ENCODE results near the gene PALLD. TPM values are rescaled to one million over a fixed set of nuclear protein-coding genes. Genes with fewer than 3 reads are reported as not detected.
A peak's percentile ranks its signal among the peaks of the same experiment; 100 is the strongest.

PALLD gene
- total RNA-seq, 1 experiment from 2014 or later: 26.7 TPM

DNA sequence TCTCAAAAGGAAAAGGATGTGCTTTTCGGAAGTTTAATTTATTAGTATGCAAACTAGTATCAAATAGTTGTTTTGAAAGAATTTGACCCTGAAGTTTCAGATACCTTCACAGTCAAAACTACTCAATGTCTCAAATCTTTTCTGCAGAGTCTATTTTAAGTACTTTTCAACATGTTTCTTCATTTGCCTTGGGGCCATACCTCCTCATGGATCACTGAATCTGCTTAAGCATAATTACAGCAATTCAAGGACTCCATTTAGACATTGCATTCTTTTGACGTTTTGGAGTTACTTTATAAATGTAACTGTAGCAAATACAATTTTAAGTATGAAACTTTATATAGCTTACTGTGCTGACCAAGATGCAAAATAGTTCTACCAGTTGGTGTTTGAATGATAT lies 25.5 kb downstream of the PALLD start:
- intact Hi-C loops (cut with micrococcal nuclease): no loop called here
- H2AFZ ChIP-seq (ENCODE audit: low read length): no peak overlapping the region
- no peak overlapping the region for H3K4me2 ChIP-seq (ENCODE audit: low read length)
- no peak overlapping the region for H3K9ac ChIP-seq (ENCODE audit: low read length)
- H3K27me3 ChIP-seq (ENCODE audit: low read length): no peaks in the 10 kb centered on the region
- 0 out of 2 replicates have a peak, but pooled peaks cover 4% of the 10 kb centered on the region for H3K9me3 ChIP-seq (ENCODE audit: low read length)
- H4K20me1 ChIP-seq (ENCODE audit: low read length): no peaks in the 10 kb centered on the region
- H3F3A ChIP-seq (ENCODE audit: low read length, unreplicated experiment): no peaks in the 10 kb centered on the region
- no peaks in the 10 kb centered on the region for H3K9me2 ChIP-seq (replicated peaks; ENCODE audit: low read length)
- DNase-seq (no peak), ATAC-seq (no peak)
- no peaks in the 10 kb centered on the region for H3K79me2 ChIP-seq (ENCODE audit: low read length)
- peaks cover 8% of the 10 kb centered on the region; the same call in 1 of the 2 replicates for H3K4me1 ChIP-seq (ENCODE audit: insufficient read depth, low read length)
- no peak overlapping the region for H3K27ac ChIP-seq (ENCODE audit: low read length)
- POLR2A ChIA-PET (ENCODE audit: unreplicated experiment): no interaction called here
- no peak overlapping the region for H3K4me3 ChIP-seq (ENCODE audit: low read length)
- CTCF ChIA-PET: no interaction called here
- H3K36me3 ChIP-seq (ENCODE audit: low read depth, low read length): peaks cover 2% of the 10 kb centered on the region; the same call in 1 of the 2 replicates
- no TSS peak for BruUV-seq (replicated peaks)
- TF ChIP-seq EZH2phosphoT487 (IDR thresholded peaks at IDR 0.05; ENCODE audit: borderline replicate concordance, low read length) (no peak), EZH2 (IDR thresholded peaks at IDR 0.05; ENCODE audit: low read length, unreplicated experiment) (no peak)
- TF ChIP-seq, protein P1, sequence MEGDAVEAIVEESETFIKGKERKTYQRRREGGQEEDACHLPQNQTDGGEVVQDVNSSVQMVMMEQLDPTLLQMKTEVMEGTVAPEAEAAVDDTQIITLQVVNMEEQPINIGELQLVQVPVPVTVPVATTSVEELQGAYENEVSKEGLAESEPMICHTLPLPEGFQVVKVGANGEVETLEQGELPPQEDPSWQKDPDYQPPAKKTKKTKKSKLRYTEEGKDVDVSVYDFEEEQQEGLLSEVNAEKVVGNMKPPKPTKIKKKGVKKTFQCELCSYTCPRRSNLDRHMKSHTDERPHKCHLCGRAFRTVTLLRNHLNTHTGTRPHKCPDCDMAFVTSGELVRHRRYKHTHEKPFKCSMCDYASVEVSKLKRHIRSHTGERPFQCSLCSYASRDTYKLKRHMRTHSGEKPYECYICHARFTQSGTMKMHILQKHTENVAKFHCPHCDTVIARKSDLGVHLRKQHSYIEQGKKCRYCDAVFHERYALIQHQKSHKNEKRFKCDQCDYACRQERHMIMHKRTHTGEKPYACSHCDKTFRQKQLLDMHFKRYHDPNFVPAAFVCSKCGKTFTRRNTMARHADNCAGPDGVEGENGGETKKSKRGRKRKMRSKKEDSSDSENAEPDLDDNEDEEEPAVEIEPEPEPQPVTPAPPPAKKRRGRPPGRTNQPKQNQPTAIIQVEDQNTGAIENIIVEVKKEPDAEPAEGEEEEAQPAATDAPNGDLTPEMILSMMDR (conservative IDR thresholded peaks at IDR 0.05; ENCODE audit: low read depth, low read length): no peak

DNA sequence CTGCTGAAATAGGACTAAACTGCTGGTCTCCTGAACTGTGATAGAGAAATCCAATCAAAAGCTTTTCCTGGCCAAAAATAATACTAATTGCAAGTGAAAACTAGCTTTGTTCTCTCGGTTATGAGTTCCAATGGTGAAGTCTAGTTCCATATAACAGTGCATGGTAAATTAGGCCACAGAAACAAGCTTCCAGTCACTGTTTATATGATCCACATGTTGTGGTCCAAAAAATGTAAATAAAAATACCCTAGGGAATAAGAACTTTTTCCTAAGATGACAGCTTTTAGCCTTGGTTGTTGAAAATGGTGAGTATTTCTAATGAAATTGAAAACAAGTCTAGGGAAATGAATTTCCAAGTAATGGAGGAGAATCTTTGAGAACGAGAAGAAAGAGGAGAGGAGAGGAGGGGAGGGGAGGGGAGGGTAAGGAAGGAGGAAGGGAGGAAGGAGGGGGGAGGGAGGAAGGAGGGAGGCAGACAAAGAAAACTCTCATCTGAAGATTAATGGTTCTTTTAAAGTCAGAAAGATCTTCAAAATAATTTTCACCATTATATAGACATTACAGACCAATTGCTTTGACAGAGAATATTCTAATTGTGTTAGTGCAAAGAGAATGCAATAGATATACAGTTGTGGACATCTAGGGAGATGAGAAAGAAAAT lies 26.1 kb downstream of the PALLD start:
- no TSS peak for BruUV-seq (replicated peaks)
- ChIA-PET CTCF (no interaction called here), POLR2A (ENCODE audit: unreplicated experiment) (no interaction called here)
- H3K27ac ChIP-seq (ENCODE audit: low read length): no peak overlapping the region
- no peak overlapping the region for H3K4me2 ChIP-seq (ENCODE audit: low read length)
- H3K36me3 ChIP-seq (ENCODE audit: low read depth, low read length): peaks cover 2% of the 10 kb centered on the region; the same call in 1 of the 2 replicates
- H3K4me3 ChIP-seq (ENCODE audit: low read length): no peak overlapping the region
- TF ChIP-seq EZH2 (IDR thresholded peaks at IDR 0.05; ENCODE audit: low read length, unreplicated experiment): no peak
- H3F3A ChIP-seq (ENCODE audit: low read length, unreplicated experiment): no peaks in the 10 kb centered on the region
- H3K4me1 ChIP-seq (ENCODE audit: insufficient read depth, low read length): peaks cover 14% of the 10 kb centered on the region
- H3K9me3 ChIP-seq (ENCODE audit: low read length): 0 out of 2 replicates have a peak, but pooled peaks cover 4% of the 10 kb centered on the region
- no peaks in the 10 kb centered on the region for H3K27me3 ChIP-seq (ENCODE audit: low read length)
- H3K79me2 ChIP-seq (ENCODE audit: low read length): no peaks in the 10 kb centered on the region
- ATAC-seq (no peak), DNase-seq (no peak)
- intact Hi-C loops (cut with micrococcal nuclease): no loop called here
- no peaks in the 10 kb centered on the region for H3K9me2 ChIP-seq (replicated peaks; ENCODE audit: low read length)
- no peak overlapping the region for H3K9ac ChIP-seq (ENCODE audit: low read length)
- H2AFZ ChIP-seq (ENCODE audit: low read length): no peak overlapping the region
- no peaks in the 10 kb centered on the region for H4K20me1 ChIP-seq (ENCODE audit: low read length)

DNA sequence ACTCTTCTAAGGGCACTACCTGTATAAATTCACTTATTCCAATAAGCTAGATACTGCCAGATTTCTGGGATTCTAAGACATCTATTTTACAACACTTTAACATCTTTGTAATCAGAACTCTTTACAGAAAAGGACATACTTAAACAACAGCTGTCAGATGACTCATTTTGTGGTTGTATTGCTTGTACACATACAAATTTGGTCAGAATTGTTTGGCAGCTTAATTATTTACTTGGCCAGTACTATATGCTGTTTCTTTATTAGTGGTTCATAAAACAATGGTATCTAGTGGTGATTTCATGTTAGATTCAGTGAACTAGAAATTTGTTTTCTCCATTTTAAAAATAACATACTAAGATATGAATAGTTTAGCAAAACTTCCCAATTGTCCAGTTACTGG lies 27.2 kb downstream of the PALLD start:
- H3K9me3 ChIP-seq (ENCODE audit: low read length): 0 out of 2 replicates have a peak, but pooled peaks cover 4% of the 10 kb centered on the region
- POLR2A ChIA-PET (ENCODE audit: unreplicated experiment): interaction anchor here (0.5 kb wide), 1 partner anchor 392 kb away, joined by 3 read pairs; no protein-coding TSS in a partner anchor
- CTCF ChIA-PET: no interaction called here
- intact Hi-C loops (cut with micrococcal nuclease): no loop called here
- H3F3A ChIP-seq (ENCODE audit: low read length, unreplicated experiment): peaks cover 4% of the 10 kb centered on the region
- H3K27me3 ChIP-seq (ENCODE audit: low read length): no peaks in the 10 kb centered on the region
- ATAC-seq: peak; percentile 95
- H3K79me2 ChIP-seq (ENCODE audit: low read length): no peaks in the 10 kb centered on the region
- peaks cover 2% of the 10 kb centered on the region; the same call in 1 of the 2 replicates for H3K36me3 ChIP-seq (ENCODE audit: low read depth, low read length)
- H3K27ac ChIP-seq (ENCODE audit: low read length): peak overlapping the region; percentile 26; the same call in 1 of the 2 replicates
- H3K4me1 ChIP-seq (ENCODE audit: insufficient read depth, low read length): peaks cover 23% of the 10 kb centered on the region
- H3K9me2 ChIP-seq (replicated peaks; ENCODE audit: low read length): no peaks in the 10 kb centered on the region
- no peak overlapping the region for H2AFZ ChIP-seq (ENCODE audit: low read length)
- DNase-seq: peak; percentile 73
- BruUV-seq (replicated peaks): no TSS peak
- H3K9ac ChIP-seq (ENCODE audit: low read length): no peak overlapping the region
- no peak overlapping the region for H3K4me2 ChIP-seq (ENCODE audit: low read length)
- TF ChIP-seq, protein P1 (conservative IDR thresholded peaks at IDR 0.05; ENCODE audit: low read depth, low read length): no peak
- TF ChIP-seq EZH2phosphoT487 (IDR thresholded peaks at IDR 0.05; ENCODE audit: borderline replicate concordance, low read length): no peak
- TF ChIP-seq EZH2 (IDR thresholded peaks at IDR 0.05; ENCODE audit: low read length, unreplicated experiment): no peak
- H4K20me1 ChIP-seq (ENCODE audit: low read length): no peaks in the 10 kb centered on the region
- H3K4me3 ChIP-seq (ENCODE audit: low read length): no peak overlapping the region
